Left lung (tissue), 10 donors: ENCODE results near the gene GRIP1. TPM values are rescaled to one million over a fixed set of nuclear protein-coding genes. Genes with fewer than 3 reads are reported as not detected.

Experiments used
- ATAC-seq: fragments of 200-7000 bp; cut with Tn5 transposase; one replicate; pipeline ENCODE4 v1.9.1; 2020; ENCODE audit warnings: moderate library complexity
- DNase-seq, 4 donors: peaks; one replicate each; pipeline ENCODE4 v3.0.0-alpha.2; 2013 to 2020
- H3K27ac ChIP-seq, 2 donors: fragments of 200-600 bp; sonication (generic) in 1 of 2; one replicate each; pipeline versions ENCODE4 v1.5.0 to v1.8.0; 2020 to 2021
- H3K27me3 ChIP-seq, 2 donors: fragments of 200-600 bp; sonication (generic) in 1 of 2; one replicate each; pipeline versions ENCODE4 v1.5.0 to v1.8.0; 2020 to 2021
- H3K36me3 ChIP-seq, 2 donors: fragments of 200-600 bp; sonication (generic) in 1 of 2; one replicate each; pipeline versions ENCODE4 v1.5.0 to v1.8.0; 2020 to 2021
- H3K4me1 ChIP-seq, 2 donors: fragments of 200-600 bp; one replicate each; pipeline ENCODE4 v1.8.0; 2021
- H3K4me3 ChIP-seq, 2 donors: fragments of 200-600 bp; sonication (generic) in 1 of 2; one replicate each; pipeline versions ENCODE4 v1.5.0 to v1.8.0; 2020 to 2021; ENCODE audit warnings: mild to moderate bottlenecking in 1 of 2
- H3K9me3 ChIP-seq, 2 donors: fragments of 200-600 bp; sonication (generic) in 1 of 2; one replicate each; pipeline versions ENCODE4 v1.5.0 to v1.8.0; 2020 to 2021
- CTCF ChIP-seq, 2 donors: fragments of 200-600 bp; sonication (generic) in 1 of 2; IDR thresholded peaks; one replicate each; pipeline versions ENCODE4 v1.5.0 to v1.8.0; 2021; ENCODE audit warnings: antibody characterized with exemption in 2 of 2
- intact Hi-C, 2 donors: fragments of 100-400 bp; cut with DNase I; formaldehyde crosslinking; loops; one replicate each; pipeline versions ENCODE4 v1.11.2 to v1.14.2; 2022
- polyA plus RNA-seq, 6 donors: library from polyadenylated mRNA; unstranded; fragments of 120-200 nt; gene quantifications; one replicate each; pipeline ENCODE4 v1.2.1, GENCODE V29; 2013; ENCODE audit not compliant: insufficient read length in 6 of 6
- total RNA-seq, 2 donors: library from RNA; stranded (reverse); fragmentation: NEBNext Ultra II Directional; extraction: Animal tissue kit (Norgen Biotek cat#: 25700); gene quantifications; one replicate each; pipeline ENCODE4 v1.2.1, GENCODE V29; 2021
- donor health status: DM: no; HTN: yes; CAD: no.
- donor health status: DM: no; HTN: no; CAD: no.

The GRIP1 gene
- total and polyA plus RNA-seq, 8 donors: 1.9 to 10.6 (median 6.0) TPM

GRCh38 chr12:66453120-66453519 lies 225.8 kb downstream of the GRIP1 start:
- ATAC-seq: no peak
- no peak for DNase-seq
- no peaks in the 10 kb centered on the region for H3K4me1 ChIP-seq
- H3K27me3 ChIP-seq: no peaks in the 10 kb centered on the region
- no peak for TF ChIP-seq CTCF (IDR thresholded peaks at IDR 0.05)
- no peaks in the 10 kb centered on the region for H3K9me3 ChIP-seq
- H3K36me3 ChIP-seq: no peaks in the 10 kb centered on the region
- intact Hi-C loops: no loop called here
- H3K4me3 ChIP-seq: no peak overlapping the region
- H3K27ac ChIP-seq: no peak overlapping the region

- no peak for DNase-seq
- intact Hi-C loops: no loop called here
Measured at GRCh38 chr12:66449531-66449930, 229.3 kb downstream of the GRIP1 start.

GRCh38 chr12:66447643-66448042 lies 231.2 kb downstream of the GRIP1 start:
- Histone ChIP-seq H3K36me3 (no peaks in the 10 kb centered on the region), H3K27ac (no peak overlapping the region), H3K27me3 (no peaks in the 10 kb centered on the region), H3K4me1 (no peaks in the 10 kb centered on the region), H3K9me3 (no peaks in the 10 kb centered on the region), H3K4me3 (no peak overlapping the region)
- ATAC-seq (no peak), DNase-seq (no peak)
- intact Hi-C loops: no loop called here
- no peak for TF ChIP-seq CTCF (IDR thresholded peaks at IDR 0.05)

More at GRCh38 chr12:66449531-66449930, 229.3 kb downstream of the GRIP1 start:
- H3K27ac ChIP-seq: no peak overlapping the region
- H3K36me3 ChIP-seq: no peaks in the 10 kb centered on the region
- H3K27me3 ChIP-seq: no peaks in the 10 kb centered on the region
- H3K4me1 ChIP-seq: no peaks in the 10 kb centered on the region
- H3K4me3 ChIP-seq: no peak overlapping the region
- no peak for ATAC-seq
- H3K9me3 ChIP-seq: no peaks in the 10 kb centered on the region
- no peak for TF ChIP-seq CTCF (IDR thresholded peaks at IDR 0.05)

GRCh38 chr12:66446276-66446675 lies 232.6 kb downstream of the GRIP1 start:
- Histone ChIP-seq H3K27me3 (no peaks in the 10 kb centered on the region), H3K4me3 (no peak overlapping the region), H3K9me3 (no peaks in the 10 kb centered on the region), H3K4me1 (no peaks in the 10 kb centered on the region), H3K27ac (no peak overlapping the region), H3K36me3 (no peaks in the 10 kb centered on the region)
- no peak for TF ChIP-seq CTCF (IDR thresholded peaks at IDR 0.05)
- intact Hi-C loops: no loop called here
- no peak for ATAC-seq
- no peak for DNase-seq

GRCh38 chr12:66441905-66442559 lies 236.8 kb downstream of the GRIP1 start:
- no peaks in the 10 kb centered on the region for H3K36me3 ChIP-seq
- no peak for DNase-seq
- no peaks in the 10 kb centered on the region for H3K9me3 ChIP-seq
- no peak for TF ChIP-seq CTCF (IDR thresholded peaks at IDR 0.05)
- ATAC-seq: no peak
- H3K4me1 ChIP-seq: no peaks in the 10 kb centered on the region
- no peaks in the 10 kb centered on the region for H3K27me3 ChIP-seq
- H3K4me3 ChIP-seq: no peak overlapping the region
- intact Hi-C loops: no loop called here
- H3K27ac ChIP-seq: no peak overlapping the region
